AG10803 (cell line): ENCODE measurements around the gene NUDT7.

Experiments
- DNase-seq: peaks from one replicate; pipeline ENCODE4 v3.0.0; 2010; ENCODE audit warnings: low read depth
- H3K4me3 ChIP-seq: 2 replicates; pipeline ENCODE4 v1.5.1; 2011; ENCODE audit warnings: mild to moderate bottlenecking, low read length, control low read depth
- TF ChIP-seq, protein P1 (sequence below): conservative IDR thresholded peaks from 2 replicates; pipeline ENCODE4 v1.5.1; 2011; ENCODE audit warnings: mild to moderate bottlenecking, low read length, control low read depth, inconsistent platforms

NUDT7 gene

DNA sequence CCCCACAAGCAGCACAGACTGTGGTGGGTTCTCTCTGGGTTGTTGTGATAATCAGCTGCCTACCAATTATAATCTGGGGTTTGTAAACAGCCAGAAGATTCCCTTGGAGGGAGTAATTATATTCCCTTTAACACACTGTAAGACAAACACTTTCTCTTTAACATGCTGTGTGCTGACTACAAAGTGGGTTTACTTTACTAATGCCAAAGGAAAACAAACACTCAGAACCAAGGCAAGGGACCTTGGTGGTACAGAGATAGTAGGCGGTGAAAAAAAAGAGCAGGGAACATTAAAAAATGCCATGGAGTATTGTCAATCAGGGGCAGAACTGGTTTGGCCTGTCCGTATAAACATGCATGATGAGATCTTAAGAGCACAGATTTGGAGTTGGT is 63.1 kb downstream of the NUDT7 start:
- no peak for DNase-seq
- H3K4me3 ChIP-seq, result no peak overlapping the region
- TF ChIP-seq, protein P1, sequence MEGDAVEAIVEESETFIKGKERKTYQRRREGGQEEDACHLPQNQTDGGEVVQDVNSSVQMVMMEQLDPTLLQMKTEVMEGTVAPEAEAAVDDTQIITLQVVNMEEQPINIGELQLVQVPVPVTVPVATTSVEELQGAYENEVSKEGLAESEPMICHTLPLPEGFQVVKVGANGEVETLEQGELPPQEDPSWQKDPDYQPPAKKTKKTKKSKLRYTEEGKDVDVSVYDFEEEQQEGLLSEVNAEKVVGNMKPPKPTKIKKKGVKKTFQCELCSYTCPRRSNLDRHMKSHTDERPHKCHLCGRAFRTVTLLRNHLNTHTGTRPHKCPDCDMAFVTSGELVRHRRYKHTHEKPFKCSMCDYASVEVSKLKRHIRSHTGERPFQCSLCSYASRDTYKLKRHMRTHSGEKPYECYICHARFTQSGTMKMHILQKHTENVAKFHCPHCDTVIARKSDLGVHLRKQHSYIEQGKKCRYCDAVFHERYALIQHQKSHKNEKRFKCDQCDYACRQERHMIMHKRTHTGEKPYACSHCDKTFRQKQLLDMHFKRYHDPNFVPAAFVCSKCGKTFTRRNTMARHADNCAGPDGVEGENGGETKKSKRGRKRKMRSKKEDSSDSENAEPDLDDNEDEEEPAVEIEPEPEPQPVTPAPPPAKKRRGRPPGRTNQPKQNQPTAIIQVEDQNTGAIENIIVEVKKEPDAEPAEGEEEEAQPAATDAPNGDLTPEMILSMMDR, result no peak

DNA sequence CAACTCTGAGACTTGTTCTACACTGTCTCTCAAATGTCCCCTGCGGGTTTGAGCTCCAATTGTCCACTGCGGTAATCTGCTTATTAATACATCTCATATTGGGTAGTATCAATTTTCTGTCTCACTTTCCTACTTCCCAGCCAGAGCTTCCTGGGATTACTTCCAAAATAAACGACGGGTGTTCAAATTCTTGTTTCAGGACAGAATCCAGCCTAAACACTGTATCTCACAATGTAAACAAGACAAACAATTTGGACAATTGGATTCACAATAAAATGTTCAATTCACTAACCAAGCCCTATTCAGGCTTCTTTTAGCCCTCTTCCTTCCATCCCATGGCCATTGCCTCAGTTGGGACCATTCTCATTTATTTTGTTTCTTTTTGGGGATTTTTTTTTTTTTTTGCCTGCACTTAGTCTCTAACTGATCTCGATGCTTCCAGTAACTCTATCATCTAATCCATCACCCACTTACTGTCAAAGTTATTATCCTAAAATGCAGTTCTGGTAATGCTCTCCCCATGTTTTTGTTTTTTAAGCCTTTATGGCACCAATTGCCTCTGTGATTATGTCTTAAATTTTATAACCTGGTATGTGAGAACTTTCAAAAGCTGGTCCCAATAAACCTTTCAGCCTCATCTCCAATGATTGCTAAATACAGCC is 64.0 kb downstream of the NUDT7 start:
- TF ChIP-seq, protein P1, result no peak
- no peak for DNase-seq
- no peak overlapping the region for H3K4me3 ChIP-seq

DNA sequence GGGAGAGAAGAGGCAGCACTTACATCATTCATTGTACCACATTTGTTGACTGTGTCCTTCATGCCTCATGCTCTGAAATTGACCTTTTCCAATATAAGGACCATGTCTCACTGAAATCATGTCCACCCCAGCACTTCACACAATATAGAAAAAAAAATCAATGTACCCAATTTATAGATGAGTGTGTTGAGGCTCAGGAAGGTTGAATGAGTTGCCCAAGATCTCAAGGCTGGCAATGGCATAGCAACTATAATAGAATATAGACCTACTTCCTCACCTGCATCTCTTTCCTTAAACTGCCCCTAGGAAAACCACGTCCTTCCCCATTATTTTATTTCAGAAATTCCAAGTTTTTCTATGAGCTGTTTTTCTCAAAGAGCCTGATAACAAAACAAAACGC is 65.1 kb downstream of the NUDT7 start:
- H3K4me3 ChIP-seq, result no peak overlapping the region
- TF ChIP-seq, protein P1, result no peak
- no peak for DNase-seq

DNA sequence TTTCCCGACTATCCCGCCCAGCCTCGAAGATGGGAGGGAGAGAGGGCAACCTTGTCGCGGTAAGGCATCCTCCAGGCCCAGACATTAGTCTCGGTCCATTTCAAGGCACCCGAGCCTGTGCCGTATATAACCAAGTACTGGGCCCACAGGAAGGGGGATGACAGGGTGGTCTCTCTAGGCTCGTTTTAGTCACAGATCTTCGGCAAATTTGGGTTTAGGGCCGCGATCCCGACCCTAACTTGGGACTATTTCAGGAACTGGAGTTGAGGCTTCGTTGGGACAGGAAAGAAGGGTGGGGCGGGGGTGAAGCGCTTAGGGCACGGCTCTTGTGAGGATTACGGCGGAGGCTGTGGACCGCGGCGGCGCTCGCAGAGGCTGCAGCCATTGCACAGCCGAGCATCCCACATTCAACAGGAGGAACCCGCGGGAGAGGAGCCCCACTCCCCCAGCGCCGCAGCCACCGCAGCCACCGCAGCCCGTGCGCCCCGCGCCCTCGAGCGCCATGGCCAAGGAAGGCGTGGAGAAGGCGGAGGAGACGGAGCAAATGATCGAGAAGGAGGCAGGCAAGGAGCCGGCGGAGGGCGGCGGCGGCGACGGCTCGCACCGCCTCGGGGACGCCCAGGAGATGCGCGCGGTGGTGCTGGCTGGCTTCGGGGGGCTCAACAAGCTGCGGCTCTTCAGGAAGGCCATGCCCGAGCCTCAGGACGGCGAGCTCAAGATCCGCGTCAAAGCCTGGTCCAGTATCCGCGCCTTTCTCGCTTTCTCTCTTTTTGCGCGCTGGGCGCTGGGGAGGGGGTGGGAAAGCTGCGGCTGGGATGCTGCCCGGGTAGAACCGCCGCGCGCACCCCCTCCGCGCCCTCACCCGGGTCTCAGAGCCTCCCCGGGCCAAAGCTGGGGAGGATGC is 66.1 kb downstream of the NUDT7 start, which contains the start of gene VAT1L:
Gene VAT1L (plus strand): TSS at position 384 of the 904 bp plus-strand sequence. CDS start 119 bp downstream, at position 503.
- peak; percentile 53 for DNase-seq
- TF ChIP-seq, protein P1, result no peak
- peak within 1 kb of the TSS; percentile 72 for H3K4me3 ChIP-seq

DNA sequence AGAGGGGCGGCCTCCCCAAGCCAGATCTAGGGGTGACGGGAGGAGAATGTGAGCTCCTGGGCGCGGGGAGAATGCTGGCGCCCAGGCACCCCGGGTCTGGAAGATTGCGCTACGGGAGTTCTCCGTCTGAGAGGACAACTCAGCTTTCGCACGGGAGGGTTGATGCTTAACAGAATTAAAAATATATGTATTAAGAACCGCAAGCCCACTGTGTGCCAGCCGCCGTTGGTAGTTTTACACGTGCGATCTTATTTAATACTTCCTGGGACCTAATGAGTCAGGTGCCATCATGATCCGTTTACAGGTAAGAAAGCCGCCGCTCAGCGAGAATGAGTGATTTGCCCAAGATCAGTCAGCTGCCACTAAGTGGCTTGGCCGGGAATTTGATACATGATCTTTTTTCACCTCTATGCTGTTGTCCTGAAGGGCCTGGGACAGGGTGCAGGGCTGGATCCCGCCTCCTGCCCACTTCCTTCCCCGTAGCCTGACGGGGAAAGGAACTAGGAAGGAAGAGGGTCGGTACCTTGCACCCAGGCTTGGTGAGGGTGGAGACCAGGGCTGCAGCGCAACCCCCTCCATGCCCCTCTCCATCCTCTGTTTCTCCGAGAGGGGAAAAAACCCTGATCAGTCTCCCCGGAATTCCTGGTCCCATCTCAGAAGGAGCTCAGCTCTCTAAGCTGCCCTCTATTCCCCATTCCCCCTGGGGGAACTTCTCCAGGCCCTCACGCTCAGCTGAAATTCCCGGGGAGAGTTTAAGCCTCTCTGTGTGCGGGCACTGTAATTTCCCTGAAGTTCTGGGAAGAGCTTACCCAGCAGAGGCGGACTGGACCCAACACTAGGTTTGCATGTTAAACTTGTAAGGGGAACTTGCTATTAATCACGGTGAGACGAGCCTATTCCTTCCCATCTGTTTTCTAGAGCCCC is 67.0 kb downstream of the NUDT7 start:
- peak overlapping the region; percentile 72 for H3K4me3 ChIP-seq
- DNase-seq, result no peak

DNA sequence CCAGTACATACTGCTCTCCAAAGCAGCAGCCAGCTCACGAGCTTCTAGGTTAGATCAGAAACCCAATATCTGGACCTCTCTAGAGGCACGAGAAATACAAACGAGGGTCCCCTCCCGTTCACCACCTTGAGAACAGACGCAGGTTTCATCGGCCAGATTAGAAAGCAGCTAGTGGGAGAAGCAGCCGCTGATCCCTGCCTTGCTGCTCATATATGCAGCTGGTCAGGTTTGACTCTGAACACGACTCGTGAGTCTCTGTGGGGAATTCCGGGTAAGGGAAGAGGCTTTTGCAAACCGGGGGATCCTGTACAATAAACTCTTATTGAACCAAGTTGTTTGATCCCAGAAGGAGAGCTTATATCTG is 67.7 kb downstream of the NUDT7 start:
- DNase-seq, result no peak
- peak overlapping the region; percentile 72 for H3K4me3 ChIP-seq
- TF ChIP-seq, protein P1, result no peak

More for the DNA sequence above, 67.0 kb downstream of the NUDT7 start:
- TF ChIP-seq, protein P1, result no peak
